GM10266 (cell line): ENCODE measurements around the gene KIR2DL4.
"Not testable (repeated sequence)": the region's sequence is repeated elsewhere in the genome, so short reads cannot be mapped to it uniquely, and the experiment has no call there.

Source experiments
- DNase-seq: peaks from one replicate; pipeline ENCODE4 v3.0.0; 2012; ENCODE audit errors: extremely low spot score
- CTCF ChIP-seq: IDR thresholded peaks from 2 replicates; pipeline ENCODE4 v1.5.1; 2012; ENCODE audit warnings: mild to moderate bottlenecking, low read depth; ENCODE audit not compliant: control insufficient read depth, insufficient read depth; ENCODE audit errors: missing control alignments

Gene KIR2DL4

GRCh38 chr19:54851353-54851752, 47.9 kb downstream of the KIR2DL4 start:
- no peak for DNase-seq
- no peak for TF ChIP-seq CTCF

- DNase-seq: not testable (repeated sequence)
Observed at GRCh38 chr19:54855241-54855640, 51.8 kb downstream of the KIR2DL4 start.

- DNase-seq: not testable (repeated sequence)
Observed at GRCh38 chr19:54858476-54858875, 55.1 kb downstream of the KIR2DL4 start.

GRCh38 chr19:54859421-54859820, 56.0 kb downstream of the KIR2DL4 start:
- not testable (repeated sequence) for DNase-seq

GRCh38 chr19:54863459-54863858, 60.0 kb downstream of the KIR2DL4 start:
- DNase-seq: not testable (repeated sequence)
